Mesenchymal stem cell (in vitro differentiated cells and primary cell): ENCODE results near the gene LYRM9.

Experiments
- DNase-seq: peaks from one replicate; pipeline ENCODE4 v3.0.0-alpha.2; 2013
- H2AFZ ChIP-seq: one replicate; pipeline ENCODE4 v1.6.1; 2013; ENCODE audit warnings: low read depth, mild to moderate bottlenecking, control low read depth, inconsistent platforms, low read length, moderate library complexity
- H2AK5ac ChIP-seq: 2 replicates; pipeline ENCODE4 v1.6.1; 2013; ENCODE audit warnings: low read length, moderate library complexity, mild to moderate bottlenecking, inconsistent platforms; ENCODE audit not compliant: severe bottlenecking
- H2BK120ac ChIP-seq: one replicate; pipeline ENCODE4 v1.6.1; 2013; ENCODE audit warnings: low read depth, mild to moderate bottlenecking, inconsistent platforms, low read length, moderate library complexity
- H2BK12ac ChIP-seq, 2 experiments: one replicate each; pipeline ENCODE4 v1.6.1; 2013; ENCODE audit warnings: inconsistent platforms in 2 of 2, low read length in 2 of 2, mild to moderate bottlenecking in 2 of 2, moderate library complexity in 2 of 2, control low read depth in 1 of 2
- H2BK15ac ChIP-seq: one replicate; pipeline ENCODE4 v1.6.1; 2013; ENCODE audit warnings: mild to moderate bottlenecking, low read depth, inconsistent platforms; ENCODE audit not compliant: poor library complexity, severe bottlenecking
- H2BK5ac ChIP-seq: 2 replicates; pipeline ENCODE4 v1.6.1; 2013; ENCODE audit warnings: low read depth, mild to moderate bottlenecking, low read length, control low read depth, inconsistent platforms; ENCODE audit not compliant: poor library complexity, severe bottlenecking
- H3K14ac ChIP-seq, 2 experiments: one replicate each; pipeline ENCODE4 v1.6.1; 2013; ENCODE audit warnings: inconsistent platforms in 2 of 2, low read length in 2 of 2, control low read depth in 1 of 2, mild to moderate bottlenecking in 1 of 2, moderate library complexity in 1 of 2
- H3K18ac ChIP-seq, 2 experiments: one replicate each; pipeline ENCODE4 v1.6.1; 2013; ENCODE audit warnings: inconsistent platforms in 2 of 2, low read length in 2 of 2, control low read depth in 1 of 2, low read depth in 1 of 2, mild to moderate bottlenecking in 1 of 2
- H3K23ac ChIP-seq, 2 experiments: one replicate each; pipeline ENCODE4 v1.6.1; 2013; ENCODE audit warnings: inconsistent platforms in 2 of 2, low read length in 2 of 2, mild to moderate bottlenecking in 2 of 2, moderate library complexity in 2 of 2, control low read depth in 1 of 2
- H3K27ac ChIP-seq: 2 replicates; pipeline ENCODE4 v1.5.1; 2013; ENCODE audit warnings: mild to moderate bottlenecking, moderate library complexity, low read length, control low read depth, inconsistent platforms; ENCODE audit not compliant: poor library complexity, severe bottlenecking
- H3K27me3 ChIP-seq, 2 experiments: 2 replicates each; pipeline versions ENCODE4 v1.6.1 to v1.7.0; 2013; ENCODE audit warnings: low read length in 2 of 2, mild to moderate bottlenecking in 2 of 2, moderate library complexity in 2 of 2, control low read depth in 1 of 2, inconsistent platforms in 1 of 2; ENCODE audit not compliant: control insufficient read depth in 1 of 2, insufficient read depth in 1 of 2
- H3K36me3 ChIP-seq, 2 experiments: 2 replicates each; pipeline versions ENCODE4 v1.6.1 to v1.7.0; 2013; ENCODE audit warnings: low read length in 2 of 2, control low read depth in 1 of 2, inconsistent platforms in 1 of 2, low read depth in 1 of 2, mild to moderate bottlenecking in 1 of 2; ENCODE audit not compliant: insufficient read depth in 2 of 2, control insufficient read depth in 1 of 2
- H3K4ac ChIP-seq, 2 experiments: one replicate each; pipeline ENCODE4 v1.6.1; 2013; ENCODE audit warnings: inconsistent platforms in 2 of 2, low read length in 2 of 2, mild to moderate bottlenecking in 2 of 2, moderate library complexity in 2 of 2, control low read depth in 1 of 2, low read depth in 1 of 2
- H3K4me1 ChIP-seq: 2 replicates; pipeline ENCODE4 v1.6.1; 2013; ENCODE audit warnings: low read depth, low read length, control low read depth; ENCODE audit not compliant: control insufficient read depth, insufficient read depth
- H3K4me2 ChIP-seq: 2 replicates; pipeline ENCODE4 v1.6.1; 2013; ENCODE audit warnings: low read length, mild to moderate bottlenecking, inconsistent platforms; ENCODE audit not compliant: poor library complexity, severe bottlenecking
- H3K4me3 ChIP-seq, 2 experiments: 2 replicates each; pipeline versions ENCODE4 v1.5.1 to v1.7.0; 2013; ENCODE audit warnings: low read length in 2 of 2, mild to moderate bottlenecking in 2 of 2, control low read depth in 1 of 2, low read depth in 1 of 2; ENCODE audit not compliant: insufficient read depth in 1 of 2
- H3K79me1 ChIP-seq: replicated peaks from 2 replicates; pipeline ENCODE4 v1.6.1; 2013; ENCODE audit warnings: mild to moderate bottlenecking, control low read depth, low read length, inconsistent platforms; ENCODE audit not compliant: poor library complexity, severe bottlenecking
- H3K9ac ChIP-seq: 2 replicates; pipeline ENCODE4 v1.7.0; 2013; ENCODE audit warnings: mild to moderate bottlenecking, low read length, moderate library complexity
- H3K9me3 ChIP-seq: 2 replicates; pipeline ENCODE4 v1.7.0; 2013; ENCODE audit warnings: mild to moderate bottlenecking, low read length; ENCODE audit not compliant: control insufficient read depth
- H4K8ac ChIP-seq: one replicate; pipeline ENCODE4 v1.6.1; 2013; ENCODE audit warnings: inconsistent platforms, mild to moderate bottlenecking, low read length, moderate library complexity
- H4K91ac ChIP-seq: one replicate; pipeline ENCODE4 v1.6.1; 2013; ENCODE audit warnings: mild to moderate bottlenecking, low read length, inconsistent platforms
- WGBS: methylation state at CpG from one replicate; pipeline ENCODE4 v1.1.7; 2013; ENCODE audit warnings: mixed read lengths; 5-methylcytosine and 5-hydroxymethylcytosine counted together

Gene LYRM9

DNA sequence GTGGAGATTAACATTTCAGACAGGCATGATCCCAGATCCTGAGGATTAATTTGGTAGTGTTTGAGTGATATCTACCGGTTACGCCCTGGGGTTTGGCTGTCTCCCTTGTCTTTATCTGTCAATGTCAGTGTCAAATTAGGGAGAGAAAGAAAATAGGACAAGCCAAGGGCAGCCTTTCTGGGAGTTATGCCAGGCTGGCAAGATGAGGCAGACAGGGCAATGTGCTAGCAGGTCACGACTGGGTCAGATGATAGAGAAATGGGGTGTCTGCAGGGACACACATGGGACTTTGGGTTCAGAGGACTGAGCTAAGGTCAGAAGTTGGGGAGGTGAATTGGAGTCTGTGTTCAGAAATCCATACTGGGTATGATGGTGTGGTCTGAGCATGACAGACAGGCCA, 27.4 kb upstream of the LYRM9 start:
- no peak overlapping the region for H4K8ac ChIP-seq
- 87% methylated on average over 3 of the region's 3 CpGs for WGBS
- H3K4ac ChIP-seq: no peak overlapping the region
- H2AK5ac ChIP-seq: no peak overlapping the region
- H3K79me1 ChIP-seq: no peaks in the 10 kb centered on the region
- no peak overlapping the region for H2BK15ac ChIP-seq
- DNase-seq: no peak
- H3K18ac ChIP-seq: no peak overlapping the region
- H2AFZ ChIP-seq: no peak overlapping the region
- no peak overlapping the region for H2BK120ac ChIP-seq
- no peak overlapping the region for H3K14ac ChIP-seq
- H4K91ac ChIP-seq: no peak overlapping the region
- no peak overlapping the region for H3K27ac ChIP-seq
- no peak overlapping the region for H3K9ac ChIP-seq
- no peaks in the 10 kb centered on the region for H3K36me3 ChIP-seq
- H3K4me2 ChIP-seq: no peak overlapping the region
- H3K23ac ChIP-seq: no peak overlapping the region
- no peak overlapping the region for H2BK12ac ChIP-seq
- H3K4me3 ChIP-seq: no peak overlapping the region
- H3K4me1 ChIP-seq: no peaks in the 10 kb centered on the region
- H3K27me3 ChIP-seq: peaks cover 16% of the 10 kb centered on the region in 2 experiments
- H3K9me3 ChIP-seq: no peaks in the 10 kb centered on the region
- H2BK5ac ChIP-seq: no peak overlapping the region

DNA sequence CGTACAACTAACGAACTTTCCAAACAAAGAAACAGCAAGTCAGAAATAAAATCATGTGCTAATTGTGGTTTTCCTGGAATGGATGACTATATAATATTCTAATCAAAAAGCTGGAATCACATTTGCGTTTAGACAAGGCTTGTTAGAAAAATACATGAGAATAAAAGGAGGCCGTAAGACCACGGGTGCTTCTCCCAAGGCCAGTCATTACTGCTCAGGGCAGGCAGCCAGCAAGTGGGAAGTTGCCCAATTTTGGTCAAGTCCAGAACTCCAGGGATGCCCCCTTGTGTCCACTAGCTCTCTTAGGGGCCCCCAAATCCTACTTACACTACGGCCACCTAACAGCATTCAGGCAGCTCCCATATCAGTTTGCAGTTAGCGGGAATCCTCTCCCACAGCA, 25.9 kb upstream of the LYRM9 start:
- no peak for DNase-seq
- Histone ChIP-seq H3K14ac (no peak overlapping the region), H3K27ac (no peak overlapping the region), H3K4me2 (no peak overlapping the region), H4K91ac (no peak overlapping the region), H3K4me3 (no peak overlapping the region), H2BK15ac (no peak overlapping the region), H3K79me1 (no peaks in the 10 kb centered on the region), H3K27me3 (peaks cover 16 to 19% of the 10 kb centered on the region in 2 experiments), H4K8ac (no peak overlapping the region), H3K4ac (no peak overlapping the region), H3K23ac (no peak overlapping the region), H3K9me3 (no peaks in the 10 kb centered on the region), H2BK5ac (no peak overlapping the region), H2AFZ (no peak overlapping the region), H2AK5ac (no peak overlapping the region), H3K18ac (no peak overlapping the region), H3K36me3 (no peaks in the 10 kb centered on the region), H3K9ac (no peak overlapping the region), H2BK120ac (no peak overlapping the region), H2BK12ac (no peak overlapping the region), H3K4me1 (no peaks in the 10 kb centered on the region)
- WGBS: 91% methylated on average over 4 of the region's 7 CpGs

DNA sequence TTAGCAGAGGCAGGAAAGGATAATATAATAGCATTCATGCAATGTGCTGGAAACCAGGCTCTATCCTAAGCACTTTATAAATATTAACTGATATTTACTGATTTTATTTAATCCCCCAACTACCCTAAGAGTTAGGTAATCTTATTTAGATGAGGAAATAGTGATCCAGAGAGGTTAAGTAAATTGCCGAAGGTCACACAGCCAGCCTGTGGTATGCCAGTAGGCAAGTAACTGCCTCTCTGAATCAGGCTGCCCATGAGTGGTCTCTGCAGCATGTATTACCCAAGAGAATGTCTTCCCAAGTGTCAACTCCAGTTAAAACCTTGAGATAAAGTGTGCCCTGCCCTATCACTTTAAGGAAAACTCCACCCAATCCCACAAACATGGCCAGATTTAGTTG, 25.3 kb upstream of the LYRM9 start:
- WGBS: 100% methylated on average over 1 of the region's 1 CpG
- no peak overlapping the region for H2BK15ac ChIP-seq
- H3K36me3 ChIP-seq: no peaks in the 10 kb centered on the region

DNA sequence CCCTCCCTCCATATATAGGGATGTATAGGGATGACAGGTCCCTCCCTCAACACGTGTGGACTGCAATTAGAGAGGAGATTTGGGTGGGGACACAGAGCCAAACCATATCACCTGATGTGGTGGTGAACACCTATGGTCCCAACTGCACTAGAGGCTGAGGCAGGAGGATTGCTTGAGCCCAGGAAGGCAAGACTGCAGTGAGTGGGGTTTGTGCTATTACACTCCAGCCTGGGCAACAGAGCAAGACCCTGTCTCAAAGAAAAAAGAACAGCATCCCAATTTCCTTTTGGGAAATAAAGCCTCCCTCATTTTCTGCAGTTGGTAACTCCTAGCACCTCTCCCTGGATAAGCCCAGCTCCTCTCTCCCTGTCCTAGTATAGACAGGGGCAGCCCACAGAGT, 23.8 kb upstream of the LYRM9 start:
- H2BK5ac ChIP-seq: no peak overlapping the region
- no peak overlapping the region for H3K4me2 ChIP-seq
- no peaks in the 10 kb centered on the region for H3K36me3 ChIP-seq
- no peak overlapping the region for H2AFZ ChIP-seq
- no peaks in the 10 kb centered on the region for H3K79me1 ChIP-seq
- peaks cover 16 to 19% of the 10 kb centered on the region in 2 experiments for H3K27me3 ChIP-seq
- no peaks in the 10 kb centered on the region for H3K9me3 ChIP-seq
- H2BK15ac ChIP-seq: no peak overlapping the region
- no peak overlapping the region for H4K8ac ChIP-seq
- H3K14ac ChIP-seq: no peak overlapping the region
- no peak overlapping the region for H3K9ac ChIP-seq
- H3K4me1 ChIP-seq: no peaks in the 10 kb centered on the region
- H3K23ac ChIP-seq: no peak overlapping the region
- no peak overlapping the region for H3K4ac ChIP-seq
- no peak overlapping the region for H3K4me3 ChIP-seq
- no peak overlapping the region for H3K18ac ChIP-seq
- 50% methylated on average over 1 of the region's 1 CpG for WGBS
- H4K91ac ChIP-seq: no peak overlapping the region
- H2AK5ac ChIP-seq: no peak overlapping the region
- H2BK12ac ChIP-seq: no peak overlapping the region
- DNase-seq: no peak
- H2BK120ac ChIP-seq: no peak overlapping the region
- H3K27ac ChIP-seq: no peak overlapping the region

More for the DNA sequence above, 25.3 kb upstream of the LYRM9 start:
- no peaks in the 10 kb centered on the region for H3K79me1 ChIP-seq
- H3K18ac ChIP-seq: no peak overlapping the region
- no peak overlapping the region for H3K27ac ChIP-seq
- H2BK12ac ChIP-seq: no peak overlapping the region
- H3K27me3 ChIP-seq: peaks cover 16 to 19% of the 10 kb centered on the region in 2 experiments
- no peak overlapping the region for H3K4me3 ChIP-seq
- no peaks in the 10 kb centered on the region for H3K4me1 ChIP-seq
- H2BK5ac ChIP-seq: no peak overlapping the region
- H3K23ac ChIP-seq: no peak overlapping the region
- no peak for DNase-seq
- no peak overlapping the region for H3K14ac ChIP-seq
- no peak overlapping the region for H3K4me2 ChIP-seq
- no peak overlapping the region for H2AFZ ChIP-seq
- H2AK5ac ChIP-seq: no peak overlapping the region
- no peak overlapping the region for H3K9ac ChIP-seq
- H3K4ac ChIP-seq: no peak overlapping the region
- no peak overlapping the region for H4K91ac ChIP-seq
- H2BK120ac ChIP-seq: no peak overlapping the region
- H3K9me3 ChIP-seq: no peaks in the 10 kb centered on the region
- no peak overlapping the region for H4K8ac ChIP-seq
